ENCODE measurements around the gene ATG101. TPM values are rescaled to one million over a fixed set of nuclear protein-coding genes. Genes with fewer than 3 reads are reported as not detected.

The ATG101 gene
- total and polyA plus RNA-seq, 9 of the 15 experiments (the other 6 are each of a cell fraction or from before 2014, with no cell fraction given), result 2.9 to 52.4 (median 29.7) TPM

GRCh38 chr12:52086366-52086765 lies 16.6 kb downstream of the ATG101 start:
- WGBS (ENCODE audit: insufficient coverage, low coverage, missing lambda C conversion rate), result 0% methylated on average over 9 of the region's 9 CpGs
- H3K4me2 ChIP-seq (ENCODE audit: insufficient read depth, low read length), result no peak overlapping the region
- H2AFZ ChIP-seq (ENCODE audit: low read depth, low read length), result no peak overlapping the region
- H3K36me3 ChIP-seq (ENCODE audit: control insufficient read depth, insufficient read depth, low read length), result no peaks in the 10 kb centered on the region
- H3K27ac ChIP-seq (ENCODE audit: extremely low read depth, low read depth, low read length), result no peak overlapping the region
- no peak for ATAC-seq
- peaks cover 38 to 70% of the 10 kb centered on the region in 2 experiments; a peak in 4 of 5 replicates for H3K27me3 ChIP-seq (ENCODE audit: control insufficient read depth in 2 of 2, insufficient read depth in 2 of 2, low read length in 2 of 2)
- peak in 1 of 4 experiments; percentile 19 for DNase-seq (ENCODE audit: extremely low read depth in 1 of 4, low spot score in 3 of 4)
- H3K79me2 ChIP-seq (ENCODE audit: control insufficient read depth, insufficient read depth, low read length), result no peaks in the 10 kb centered on the region
- in situ Hi-C loops (cut with MboI), result no loop called here
- no peak overlapping the region for H3K4me3 ChIP-seq
- H3K4me1 ChIP-seq (replicated peaks in 1 of 2; ENCODE audit: control insufficient read depth in 2 of 2, insufficient read depth in 2 of 2, low read length in 2 of 2), result peaks cover 0 to 5% of the 10 kb centered on the region in 2 experiments; a peak in 1 of 5 replicates
- TF ChIP-seq KDM2B (CRISPR knock-in tag; IDR thresholded peaks at IDR 0.05) (no peak), NCOA4 (IDR thresholded peaks at IDR 0.05; ENCODE audit: partially characterized antibody) (no peak), MTA3 (IDR thresholded peaks at IDR 0.05; ENCODE audit: borderline replicate concordance) (no peak), EGR1 (conservative IDR thresholded peaks at IDR 0.05) (peak; percentile 66)
- FAIRE-seq, result no peak
- H4K20me1 ChIP-seq (replicated peaks; ENCODE audit: control insufficient read depth, insufficient read depth, low read length), result 0 out of 2 replicates have a peak, but pooled peaks cover 6% of the 10 kb centered on the region
- CTCF ChIA-PET (ENCODE audit: low intra/inter-chr PET ratio), result interaction anchor here (8.1 kb wide), 1 partner anchor 61 kb away, joined by 242 read pairs; no protein-coding TSS in a partner anchor
- POLR2A ChIA-PET, result interaction anchor here (1.4 kb wide), 1 partner anchor 61 kb away, joined by 3 read pairs; no protein-coding TSS in a partner anchor
- BruUV-seq (replicated peaks), result no TSS peak
- intact Hi-C loops (cut with micrococcal nuclease), result no loop called here
- H3K9ac ChIP-seq (ENCODE audit: insufficient read depth in 1 of 2, low read depth in 2 of 2, low read length in 2 of 2), result no peak overlapping the region; a peak in 1 of 4 replicates
- no peaks in the 10 kb centered on the region for H3K9me3 ChIP-seq (replicated peaks; ENCODE audit: control insufficient read depth, insufficient read depth, low read depth, low read length)
- no peaks in the 10 kb centered on the region for H3K9me1 ChIP-seq (ENCODE audit: control insufficient read depth, insufficient read depth, low read length)

Data from K562 (cell line).